ENCODE measurements around the gene MRPL36.

Gene MRPL36

DNA sequence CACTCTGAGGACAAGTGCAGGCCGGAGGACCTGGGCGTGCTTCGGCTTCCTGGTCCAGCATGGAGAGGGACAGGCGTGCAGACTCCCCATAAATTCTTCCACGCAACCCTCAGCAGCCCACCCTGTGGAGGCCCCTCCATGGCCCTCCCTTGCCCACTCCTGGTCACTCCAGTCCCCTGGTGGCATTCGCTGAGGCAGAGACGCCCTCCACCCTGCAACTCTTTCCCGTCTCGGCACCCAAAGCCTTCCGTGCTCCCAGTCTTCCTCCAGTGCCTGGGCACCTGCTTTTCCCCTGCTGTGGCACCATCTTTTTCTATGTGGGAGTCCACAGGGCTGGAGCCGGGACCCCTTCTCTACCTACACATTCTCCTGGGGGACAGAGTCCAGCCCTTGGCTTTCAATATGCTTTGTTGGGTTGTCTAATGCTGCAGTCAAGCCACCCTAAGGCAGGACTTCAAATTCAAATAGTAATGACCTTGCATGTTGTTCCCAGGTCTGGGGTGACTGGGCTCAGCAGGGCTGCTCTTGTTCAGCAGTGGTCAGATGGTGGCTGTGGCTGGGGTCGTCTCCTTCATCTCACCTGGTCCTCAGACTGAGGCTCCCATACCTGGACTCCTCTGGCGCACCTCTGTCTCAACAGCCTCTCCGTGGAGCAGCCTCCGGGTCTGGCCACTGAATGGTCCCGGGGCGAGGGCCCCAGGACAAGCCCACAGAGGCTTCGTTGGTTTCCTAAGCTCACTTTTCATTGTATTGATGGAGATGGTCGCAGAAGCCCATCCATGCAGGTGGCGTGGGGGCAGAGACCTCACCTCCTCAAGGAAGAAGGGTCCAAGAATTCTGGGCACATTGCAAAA is 15.2 kb downstream of the MRPL36 start:
- H3K9me3 Mint-ChIP-seq, result no peaks in the 10 kb centered on the region
- no peak for DNase-seq
- peaks cover 27% of the 10 kb centered on the region for H3K27me3 Mint-ChIP-seq (ENCODE audit: low read depth, poor library complexity)
- H3K4me1 Mint-ChIP-seq, result peaks cover 37% of the 10 kb centered on the region
- peak overlapping the region; percentile 83 for H3K27ac Mint-ChIP-seq
- H3K4me3 Mint-ChIP-seq, result no peak overlapping the region
- TF ChIP-seq, protein P1, sequence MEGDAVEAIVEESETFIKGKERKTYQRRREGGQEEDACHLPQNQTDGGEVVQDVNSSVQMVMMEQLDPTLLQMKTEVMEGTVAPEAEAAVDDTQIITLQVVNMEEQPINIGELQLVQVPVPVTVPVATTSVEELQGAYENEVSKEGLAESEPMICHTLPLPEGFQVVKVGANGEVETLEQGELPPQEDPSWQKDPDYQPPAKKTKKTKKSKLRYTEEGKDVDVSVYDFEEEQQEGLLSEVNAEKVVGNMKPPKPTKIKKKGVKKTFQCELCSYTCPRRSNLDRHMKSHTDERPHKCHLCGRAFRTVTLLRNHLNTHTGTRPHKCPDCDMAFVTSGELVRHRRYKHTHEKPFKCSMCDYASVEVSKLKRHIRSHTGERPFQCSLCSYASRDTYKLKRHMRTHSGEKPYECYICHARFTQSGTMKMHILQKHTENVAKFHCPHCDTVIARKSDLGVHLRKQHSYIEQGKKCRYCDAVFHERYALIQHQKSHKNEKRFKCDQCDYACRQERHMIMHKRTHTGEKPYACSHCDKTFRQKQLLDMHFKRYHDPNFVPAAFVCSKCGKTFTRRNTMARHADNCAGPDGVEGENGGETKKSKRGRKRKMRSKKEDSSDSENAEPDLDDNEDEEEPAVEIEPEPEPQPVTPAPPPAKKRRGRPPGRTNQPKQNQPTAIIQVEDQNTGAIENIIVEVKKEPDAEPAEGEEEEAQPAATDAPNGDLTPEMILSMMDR (IDR thresholded peaks at IDR 0.05), result no peak
- H3K36me3 Mint-ChIP-seq (ENCODE audit: low read depth), result no peaks in the 10 kb centered on the region

DNA sequence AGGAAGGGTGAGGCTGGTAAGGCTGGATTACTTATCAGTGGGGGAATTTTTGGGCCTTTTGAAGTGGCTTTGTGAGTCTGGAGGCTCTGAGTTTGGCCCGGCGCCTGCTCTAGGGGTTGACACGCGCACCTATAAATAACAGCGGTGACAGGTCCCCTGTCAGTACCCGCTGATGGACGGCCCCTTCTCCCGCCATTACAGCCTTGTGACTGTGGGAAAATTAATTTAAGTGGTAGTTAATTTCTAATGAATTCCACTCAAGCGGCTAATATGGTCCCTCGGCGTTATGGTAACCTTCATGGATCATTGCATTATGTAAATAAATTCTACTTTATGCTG is 16.5 kb downstream of the MRPL36 start:
- TF ChIP-seq, protein P1 (IDR thresholded peaks at IDR 0.05), result no peak
- H3K27ac Mint-ChIP-seq, result peak overlapping the region; percentile 72
- H3K27me3 Mint-ChIP-seq (ENCODE audit: low read depth, poor library complexity), result peaks cover 30% of the 10 kb centered on the region
- H3K4me3 Mint-ChIP-seq, result no peak overlapping the region
- DNase-seq, result peak; percentile 63
- no peaks in the 10 kb centered on the region for H3K36me3 Mint-ChIP-seq (ENCODE audit: low read depth)
- H3K9me3 Mint-ChIP-seq, result no peaks in the 10 kb centered on the region
- H3K4me1 Mint-ChIP-seq, result peaks cover 39% of the 10 kb centered on the region

DNA sequence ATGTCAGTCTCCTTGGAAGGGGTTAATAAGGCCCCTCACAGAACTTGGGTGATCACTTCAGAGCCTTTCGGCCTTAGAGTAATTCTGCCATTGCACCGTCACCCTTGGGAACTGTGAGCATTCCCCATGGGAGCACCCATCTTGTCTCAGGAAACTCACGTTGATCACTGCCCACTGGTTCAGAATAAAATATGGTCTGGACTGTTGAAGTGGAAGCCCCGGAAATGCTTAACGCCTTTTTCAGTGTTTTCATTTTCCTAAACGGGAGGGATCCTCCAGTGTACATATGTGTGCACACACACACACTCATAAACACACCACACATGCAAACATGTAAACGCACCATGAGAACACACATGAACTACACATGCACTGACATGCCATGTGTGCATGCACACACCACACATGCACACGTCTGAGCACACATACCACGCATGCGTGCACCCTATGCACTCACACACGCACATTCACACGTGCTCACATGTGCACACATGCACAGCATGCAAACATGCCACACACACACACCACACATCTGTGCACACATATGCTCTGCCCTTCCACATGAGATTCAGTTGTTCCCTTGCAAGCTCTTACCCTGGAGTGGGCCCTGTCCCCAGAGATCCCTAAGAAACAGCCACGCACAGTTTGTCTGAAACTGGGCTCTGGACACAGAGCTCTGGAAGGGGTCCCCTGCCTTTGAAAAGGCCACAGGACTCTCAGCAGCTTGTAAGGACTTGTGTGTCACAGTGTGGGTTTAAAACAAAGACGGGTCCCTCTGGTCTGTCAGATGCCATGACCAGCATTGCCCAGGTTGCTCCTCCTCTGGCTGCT is 17.0 kb downstream of the MRPL36 start:
- no peak for DNase-seq
- Mint-ChIP-seq H3K9me3 (no peaks in the 10 kb centered on the region), H3K27me3 (ENCODE audit: low read depth, poor library complexity) (peaks cover 24% of the 10 kb centered on the region), H3K4me1 (peaks cover 39% of the 10 kb centered on the region), H3K4me3 (no peak overlapping the region), H3K27ac (peak overlapping the region; percentile 72), H3K36me3 (ENCODE audit: low read depth) (no peaks in the 10 kb centered on the region)
- TF ChIP-seq, protein P1 (IDR thresholded peaks at IDR 0.05), result no peak

DNA sequence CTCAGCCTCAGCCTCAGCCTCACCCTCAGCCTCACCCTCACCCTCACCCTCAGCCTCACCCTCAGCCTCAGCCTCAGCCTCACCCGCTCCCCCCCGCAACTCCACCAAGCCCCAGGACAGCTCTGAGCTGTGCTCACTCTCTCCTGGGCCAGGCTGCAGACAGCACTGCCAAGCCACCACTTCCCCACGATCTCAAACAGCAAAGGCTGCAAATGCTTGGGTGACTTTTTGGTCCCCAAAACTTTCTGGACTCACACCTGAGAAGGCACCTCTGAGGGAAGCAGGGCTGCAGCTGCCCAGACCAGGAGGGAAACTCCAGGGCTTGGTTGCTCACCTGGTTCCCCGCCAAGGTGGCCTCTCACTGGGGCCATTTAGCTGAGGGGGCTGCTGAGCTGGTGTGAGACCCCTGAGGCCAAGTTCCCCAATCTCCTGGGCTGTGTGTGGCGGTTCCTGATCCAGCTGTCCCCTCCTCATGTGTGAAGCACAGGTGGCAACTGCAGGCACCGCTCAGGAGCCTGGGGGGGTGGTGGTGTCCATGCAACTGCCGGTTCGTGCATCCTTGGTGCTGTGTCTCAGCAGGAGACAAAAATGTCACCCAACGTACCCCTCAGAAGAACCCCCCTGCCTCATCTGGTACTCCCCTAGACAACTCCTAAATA is 17.8 kb downstream of the MRPL36 start:
- H3K36me3 Mint-ChIP-seq (ENCODE audit: low read depth), result no peaks in the 10 kb centered on the region
- peaks cover 23% of the 10 kb centered on the region for H3K27me3 Mint-ChIP-seq (ENCODE audit: low read depth, poor library complexity)
- H3K27ac Mint-ChIP-seq, result no peak overlapping the region
- no peak overlapping the region for H3K4me3 Mint-ChIP-seq
- peaks cover 43% of the 10 kb centered on the region for H3K4me1 Mint-ChIP-seq
- no peaks in the 10 kb centered on the region for H3K9me3 Mint-ChIP-seq
- TF ChIP-seq, protein P1 (IDR thresholded peaks at IDR 0.05), result no peak
- no peak for DNase-seq

DNA sequence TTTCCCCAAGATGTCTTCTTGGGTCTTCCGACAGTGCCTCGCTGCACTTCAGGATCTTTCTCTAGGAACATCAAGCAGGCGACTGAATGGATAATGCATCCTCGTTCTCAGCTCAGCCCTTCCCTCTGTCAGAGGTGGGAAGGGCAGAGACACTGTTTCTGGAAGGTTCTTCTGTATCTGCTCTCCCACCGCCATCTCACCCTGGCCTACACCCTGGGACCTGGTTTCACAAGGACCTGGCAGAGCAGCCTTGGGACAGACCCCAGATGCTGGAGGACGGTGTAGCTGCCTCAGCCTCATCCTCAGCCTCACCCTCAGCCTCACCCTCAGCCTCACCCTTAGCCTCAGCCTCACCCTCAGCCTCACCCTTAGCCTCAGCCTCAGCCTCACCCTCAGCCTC is 18.5 kb downstream of the MRPL36 start:
- peaks cover 43% of the 10 kb centered on the region for H3K4me1 Mint-ChIP-seq
- peaks cover 23% of the 10 kb centered on the region for H3K27me3 Mint-ChIP-seq (ENCODE audit: low read depth, poor library complexity)
- peaks cover 1% of the 10 kb centered on the region for H3K9me3 Mint-ChIP-seq
- TF ChIP-seq, protein P1 (IDR thresholded peaks at IDR 0.05), result no peak
- no peak for DNase-seq
- H3K27ac Mint-ChIP-seq, result peak overlapping the region; percentile 25
- no peak overlapping the region for H3K4me3 Mint-ChIP-seq
- H3K36me3 Mint-ChIP-seq (ENCODE audit: low read depth), result no peaks in the 10 kb centered on the region
